Measurements from ENCODE around the gene PRKRIP1.
A peak's percentile ranks its signal among the peaks of the same experiment; 100 is the strongest.
"Not testable (repeated sequence)": the region's sequence is repeated elsewhere in the genome, so short reads cannot be mapped to it uniquely, and the experiment has no call there.

Gene PRKRIP1

GRCh38 chr7:102395873-102396709 is at the start of gene PRKRIP1:
PRKRIP1 (plus strand) TSS chr7:102396363; CDS start chr7:102396412, 49 bp downstream.
- DNase-seq, result peak; percentile 88

GRCh38 chr7:102346983-102347382 is 49.2 kb upstream of the PRKRIP1 start:
- not testable (repeated sequence) for DNase-seq

GRCh38 chr7:102356344-102356743 is 39.8 kb upstream of the PRKRIP1 start, which contains the start of gene SPDYE6:
SPDYE6 (minus strand) TSS chr7:102356444; CDS start chr7:102356023, 421 bp downstream.
- DNase-seq, result not testable (repeated sequence)

- peak; percentile 59 for DNase-seq
These were observed 32.4 kb upstream of the PRKRIP1 start for GRCh38 chr7:102363549-102364393.

DNA sequence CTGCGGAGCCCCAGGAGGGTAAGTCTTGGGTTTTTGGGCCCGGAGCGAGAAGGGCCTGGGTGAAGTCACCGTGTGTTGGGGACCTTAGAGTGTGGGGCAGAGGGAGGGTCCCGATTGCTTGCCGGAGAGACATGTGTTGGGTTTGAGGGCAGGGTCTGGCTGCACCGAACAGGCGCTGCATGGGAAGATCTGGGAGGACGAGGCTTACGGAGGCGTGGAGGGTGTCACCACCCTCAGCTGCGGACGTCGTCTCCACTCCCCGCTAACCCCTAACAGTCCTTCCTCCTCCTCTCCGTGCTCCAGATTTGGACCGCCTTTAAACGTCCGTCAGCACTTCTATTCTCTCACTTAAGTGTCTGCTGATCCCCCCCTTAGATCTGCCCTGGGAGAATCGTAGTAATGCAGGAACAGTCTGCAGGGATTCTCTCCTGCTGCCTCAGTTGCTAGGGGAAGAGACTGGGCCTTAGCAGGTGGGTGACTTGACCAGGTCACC is 31.7 kb upstream of the PRKRIP1 start:
- DNase-seq, result not testable (repeated sequence)

DNA sequence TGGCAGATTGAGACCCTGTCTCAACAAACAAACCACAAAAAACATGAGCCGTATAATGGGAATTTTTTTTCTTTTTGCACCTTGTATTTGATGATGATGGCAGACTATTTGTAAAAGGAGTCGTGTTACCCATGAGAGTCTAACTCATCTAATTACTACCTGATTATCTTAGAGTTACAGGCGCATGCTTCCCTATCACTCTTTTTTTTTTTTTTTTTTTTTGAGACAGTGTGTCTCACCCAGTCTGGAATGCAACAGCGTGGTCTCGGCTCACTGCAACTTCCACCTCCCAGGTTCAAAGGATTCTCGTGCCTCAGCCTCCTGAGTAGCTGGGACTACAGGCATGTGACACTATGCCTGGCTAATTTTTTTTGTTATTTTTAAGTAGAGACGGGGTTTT is 30.8 kb upstream of the PRKRIP1 start:
- DNase-seq, result not testable (repeated sequence)

DNA sequence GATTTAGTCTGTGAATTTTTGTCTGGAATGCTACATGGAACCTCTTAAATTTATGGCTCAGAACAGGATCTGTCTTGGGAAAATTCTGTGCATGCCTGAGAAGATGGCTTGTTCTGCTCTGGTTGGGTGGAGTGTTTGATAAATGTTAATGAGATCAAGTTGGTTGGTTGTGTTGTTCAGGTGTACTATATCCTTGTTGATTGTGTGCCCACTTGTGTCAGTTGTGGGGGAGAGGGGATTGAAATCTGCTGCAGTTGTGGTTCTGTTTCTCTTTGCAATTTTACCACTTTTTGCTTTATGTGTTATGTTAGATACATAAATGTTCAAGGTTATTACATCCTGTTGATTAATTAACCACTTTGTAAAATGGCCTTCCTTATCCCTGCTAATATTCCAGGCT is 26.1 kb upstream of the PRKRIP1 start:
- not testable (repeated sequence) for DNase-seq

DNA sequence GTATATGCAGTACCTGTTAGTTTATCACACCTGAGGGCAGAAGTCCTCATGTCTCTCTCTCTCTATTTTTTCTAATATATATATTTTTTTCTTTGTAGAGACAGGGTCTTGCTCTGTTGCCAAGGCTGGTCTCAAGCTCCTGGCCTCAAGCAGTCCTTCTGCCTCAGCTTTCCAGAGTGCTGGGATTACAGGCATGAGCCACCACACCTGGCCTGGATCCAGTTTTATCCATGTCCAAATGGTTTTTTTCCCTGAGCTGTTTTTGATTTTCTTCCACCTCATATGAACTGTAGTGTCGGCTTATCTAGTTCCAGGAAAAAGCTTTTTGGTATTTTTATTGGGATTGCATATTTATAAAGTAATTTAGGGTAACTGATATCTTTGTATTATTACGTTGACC is 23.4 kb upstream of the PRKRIP1 start:
- DNase-seq, result not testable (repeated sequence)

DNA sequence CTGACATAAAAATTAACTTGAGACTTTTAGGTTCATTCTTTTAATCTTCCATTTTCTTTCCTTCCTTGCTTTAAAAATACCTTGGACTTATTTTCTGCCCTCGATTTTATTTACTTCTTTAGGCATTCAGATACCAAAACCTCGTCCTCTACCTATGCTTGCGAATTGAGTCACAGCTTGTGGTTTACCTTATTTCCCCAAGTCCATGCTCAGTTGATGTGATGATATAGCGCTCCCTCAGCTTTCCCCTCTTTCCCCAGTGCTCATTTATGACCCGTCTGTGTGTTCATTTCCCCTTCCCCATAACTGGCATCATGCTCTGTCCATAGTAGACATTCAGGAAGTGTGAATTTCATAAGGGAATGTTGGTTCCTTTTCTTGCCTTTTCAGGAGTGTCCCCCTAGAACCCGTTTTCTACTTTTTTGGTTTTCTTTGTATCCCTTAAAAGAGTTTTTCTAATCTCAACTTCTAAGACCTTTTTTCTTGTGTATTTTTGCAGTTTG is 19.1 kb upstream of the PRKRIP1 start:
- no peak for DNase-seq

DNA sequence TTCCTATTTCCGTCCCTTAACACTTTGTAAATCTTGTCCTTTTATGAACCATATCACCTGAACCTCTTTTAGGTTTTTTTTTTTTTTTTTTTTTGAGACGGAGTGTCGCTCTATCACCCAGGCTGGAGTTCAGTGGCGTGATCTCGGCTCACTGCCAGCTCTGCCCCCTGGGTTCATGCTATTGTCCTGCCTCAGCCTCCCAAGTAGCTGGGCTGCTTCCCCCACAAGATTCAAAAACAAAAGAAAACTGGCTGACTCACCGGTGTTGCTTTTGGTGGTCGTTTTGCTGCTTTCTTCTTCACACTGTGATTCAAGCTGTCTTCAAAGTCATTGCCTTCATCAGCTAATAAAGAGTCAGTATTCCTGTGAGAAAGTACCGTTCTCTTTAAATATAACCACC is 15.3 kb upstream of the PRKRIP1 start:
- not testable (repeated sequence) for DNase-seq

GRCh38 chr7:102381696-102382425 is 14.3 kb upstream of the PRKRIP1 start:
- not testable (repeated sequence) for DNase-seq

DNA sequence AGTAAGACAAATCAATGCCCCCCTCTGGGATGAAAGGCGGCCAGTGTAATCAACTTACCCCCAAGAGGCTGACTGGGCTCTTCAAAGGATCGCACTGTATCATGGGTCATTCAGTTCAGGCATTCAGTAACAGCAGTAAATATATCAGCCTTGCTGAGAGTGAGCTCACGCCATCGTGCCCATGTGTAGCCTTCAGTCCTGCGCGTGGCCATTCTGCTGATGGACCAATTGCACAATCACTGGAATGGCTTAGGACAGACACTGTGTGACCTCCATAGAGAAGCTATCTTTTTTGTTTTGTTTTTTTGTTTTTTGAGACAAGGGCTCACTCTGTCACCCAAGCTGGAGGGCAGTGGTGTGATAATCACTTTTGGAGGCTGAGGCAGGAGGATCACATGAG is 9.1 kb upstream of the PRKRIP1 start:
- no peak for DNase-seq

DNA sequence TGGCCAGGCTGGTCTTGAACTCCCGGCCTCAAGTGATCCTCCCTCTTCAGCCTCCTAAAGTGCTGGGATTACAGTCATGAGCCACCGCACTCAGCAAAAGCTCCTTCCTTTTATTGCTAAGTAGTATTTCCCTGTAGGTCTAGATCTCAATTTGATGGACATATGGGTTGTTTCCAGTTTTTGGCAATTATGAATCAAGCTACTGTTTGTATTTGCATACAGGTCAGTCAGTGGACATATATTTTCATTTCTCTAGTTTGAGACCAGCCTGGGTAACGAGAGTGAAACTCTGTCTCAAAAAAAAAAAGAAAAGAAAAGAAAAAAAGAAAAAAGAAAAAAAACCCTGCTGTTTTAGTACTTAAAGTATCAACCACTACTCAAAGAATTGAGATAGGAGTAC is 6.4 kb upstream of the PRKRIP1 start:
- no peak for DNase-seq

- DNase-seq, result peak; percentile 6
These were observed 5.3 kb upstream of the PRKRIP1 start for GRCh38 chr7:102390697-102391484.

DNA sequence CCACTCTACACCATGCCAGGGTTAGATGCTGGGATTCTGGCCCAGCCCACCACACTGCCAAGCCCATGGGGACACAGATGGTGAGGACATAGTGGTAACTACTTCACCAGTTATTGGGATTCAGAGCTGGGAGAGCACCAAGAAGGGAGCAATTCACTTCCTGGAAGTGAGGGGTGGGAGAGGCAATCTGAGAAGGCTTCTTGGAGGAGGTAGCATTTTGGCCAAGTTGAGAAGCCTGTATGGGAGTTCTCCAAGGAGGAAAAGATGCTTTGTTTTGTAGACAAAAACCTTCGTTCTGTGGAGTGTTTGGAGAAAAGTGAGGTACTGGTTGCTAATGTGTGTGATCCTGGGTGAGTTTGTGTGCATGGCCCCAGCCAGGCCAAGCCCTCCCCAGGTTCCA is 3.8 kb upstream of the PRKRIP1 start:
- DNase-seq, result no peak

DNA sequence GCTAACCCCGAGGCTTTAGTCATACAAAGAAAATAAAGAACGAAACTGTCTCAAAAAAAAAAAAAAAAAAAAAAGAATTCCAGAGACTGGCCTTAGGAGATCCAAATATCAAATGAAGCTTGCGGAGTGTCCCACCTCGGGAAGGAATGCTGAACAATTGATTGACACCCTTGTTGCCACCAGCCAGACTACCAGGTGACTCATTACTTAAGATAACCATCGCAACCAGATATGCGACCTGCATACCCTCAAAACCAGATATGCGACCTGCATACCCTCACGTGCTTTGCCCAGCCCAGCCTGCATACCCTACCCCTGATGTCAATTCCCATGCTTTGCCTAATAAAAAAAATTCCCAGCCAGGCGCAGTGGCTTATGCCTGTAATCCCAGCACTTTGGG is 2.7 kb upstream of the PRKRIP1 start:
- DNase-seq, result no peak

- DNase-seq, result no peak
These were observed 631 bp upstream of the PRKRIP1 start for GRCh38 chr7:102395592-102395872.

GRCh38 chr7:102396710-102397019 is 502 bp downstream of the PRKRIP1 start:
- DNase-seq, result no peak

DNA sequence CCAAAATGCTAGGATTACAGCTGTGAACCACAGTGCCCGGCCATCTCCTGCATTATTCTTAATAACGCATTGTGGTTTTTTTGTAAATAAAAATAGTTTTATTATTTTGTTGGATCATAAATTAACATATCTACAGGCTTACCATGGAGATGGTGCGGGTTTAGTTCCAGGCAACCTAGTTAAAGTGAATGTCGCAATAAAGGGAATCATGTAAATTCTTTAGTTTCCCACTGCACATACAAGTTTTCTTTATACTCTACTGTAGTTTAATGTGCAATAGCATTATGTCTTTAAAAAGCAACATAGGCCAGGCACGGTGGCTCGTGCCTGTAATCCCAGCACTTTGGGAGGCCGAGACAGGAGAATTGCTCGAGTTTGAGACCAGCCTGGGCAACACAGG is 2.4 kb downstream of the PRKRIP1 start:
- DNase-seq, result no peak

- DNase-seq, result no peak
These were observed 4.2 kb downstream of the PRKRIP1 start for GRCh38 chr7:102400360-102400759.

GRCh38 chr7:102403563-102403962 is 7.4 kb downstream of the PRKRIP1 start:
- no peak for DNase-seq

Data from NCI-H1417 treated with DMSO at 0.1 percent for 48 hours (cell line).